Vagina (tissue), 2 donors: ENCODE results near the gene MXD1.

ENCODE experiments used
- POLR2A ChIP-seq, 2 donors: fragments of 450-650 bp; IDR thresholded peaks; one replicate each; pipeline ENCODE4 v1.6.1; 2017; ENCODE audit warnings: antibody characterized with exemption in 2 of 2, mild to moderate bottlenecking in 2 of 2, moderate library complexity in 2 of 2
- POLR2AphosphoS5 ChIP-seq, 2 donors: sonication (generic); formaldehyde crosslinking; IDR thresholded peaks; one replicate each; pipeline ENCODE4 v1.9.0; 2017; ENCODE audit warnings: antibody characterized with exemption in 2 of 2, mild to moderate bottlenecking in 2 of 2, low read depth in 1 of 2; ENCODE audit not compliant: insufficient read depth in 1 of 2
- TF ChIP-seq, protein P1 (sequence below), 3 experiments: fragments of 450-650 bp in 2 of 3; fragments of 200-600 bp in 1 of 3; sonication (generic) in 1 of 3; IDR thresholded peaks; one replicate each; pipeline ENCODE4 v1.5.1; 2017 to 2019; ENCODE audit warnings: antibody characterized with exemption in 3 of 3, mild to moderate bottlenecking in 2 of 3, moderate library complexity in 2 of 3

- no peak for TF ChIP-seq POLR2AphosphoS5 (IDR thresholded peaks at IDR 0.05; ENCODE audit: insufficient read depth in 1 of 2, low read depth in 1 of 2)
- TF ChIP-seq, protein P1, sequence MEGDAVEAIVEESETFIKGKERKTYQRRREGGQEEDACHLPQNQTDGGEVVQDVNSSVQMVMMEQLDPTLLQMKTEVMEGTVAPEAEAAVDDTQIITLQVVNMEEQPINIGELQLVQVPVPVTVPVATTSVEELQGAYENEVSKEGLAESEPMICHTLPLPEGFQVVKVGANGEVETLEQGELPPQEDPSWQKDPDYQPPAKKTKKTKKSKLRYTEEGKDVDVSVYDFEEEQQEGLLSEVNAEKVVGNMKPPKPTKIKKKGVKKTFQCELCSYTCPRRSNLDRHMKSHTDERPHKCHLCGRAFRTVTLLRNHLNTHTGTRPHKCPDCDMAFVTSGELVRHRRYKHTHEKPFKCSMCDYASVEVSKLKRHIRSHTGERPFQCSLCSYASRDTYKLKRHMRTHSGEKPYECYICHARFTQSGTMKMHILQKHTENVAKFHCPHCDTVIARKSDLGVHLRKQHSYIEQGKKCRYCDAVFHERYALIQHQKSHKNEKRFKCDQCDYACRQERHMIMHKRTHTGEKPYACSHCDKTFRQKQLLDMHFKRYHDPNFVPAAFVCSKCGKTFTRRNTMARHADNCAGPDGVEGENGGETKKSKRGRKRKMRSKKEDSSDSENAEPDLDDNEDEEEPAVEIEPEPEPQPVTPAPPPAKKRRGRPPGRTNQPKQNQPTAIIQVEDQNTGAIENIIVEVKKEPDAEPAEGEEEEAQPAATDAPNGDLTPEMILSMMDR (IDR thresholded peaks at IDR 0.05): no peak
- TF ChIP-seq POLR2A (IDR thresholded peaks at IDR 0.05): no peak
Observed at GRCh38 chr2:69955029-69955428, 40.1 kb downstream of the MXD1 start.
